IPS-18a (cell line): ENCODE measurements around the gene ANKRD35.
"Not testable (repeated sequence)": the region's sequence is repeated elsewhere in the genome, so short reads cannot be mapped to it uniquely, and the experiment has no call there.

Experiments
- H3K27ac ChIP-seq: one replicate; pipeline ENCODE4 v1.5.1; 2013; ENCODE audit warnings: low read length
- H3K27me3 ChIP-seq: one replicate; pipeline ENCODE4 v1.6.1; 2013; ENCODE audit warnings: mild to moderate bottlenecking, low read length; ENCODE audit not compliant: control insufficient read depth, insufficient read depth
- H3K36me3 ChIP-seq: one replicate; pipeline ENCODE4 v1.6.1; 2013; ENCODE audit warnings: low read depth, low read length; ENCODE audit not compliant: control insufficient read depth
- H3K4me1 ChIP-seq: one replicate; pipeline ENCODE4 v1.6.1; 2013; ENCODE audit warnings: low read depth, low read length; ENCODE audit not compliant: control insufficient read depth
- H3K4me3 ChIP-seq: one replicate; pipeline ENCODE4 v1.5.1; 2013; ENCODE audit warnings: low read length
- H3K9ac ChIP-seq: one replicate; pipeline ENCODE4 v1.6.1; 2013; ENCODE audit warnings: mild to moderate bottlenecking, low read length, moderate library complexity
- H3K9me3 ChIP-seq: one replicate; pipeline ENCODE4 v1.6.1; 2013; ENCODE audit warnings: low read depth, low read length; ENCODE audit not compliant: control insufficient read depth

ANKRD35 gene, protein sequence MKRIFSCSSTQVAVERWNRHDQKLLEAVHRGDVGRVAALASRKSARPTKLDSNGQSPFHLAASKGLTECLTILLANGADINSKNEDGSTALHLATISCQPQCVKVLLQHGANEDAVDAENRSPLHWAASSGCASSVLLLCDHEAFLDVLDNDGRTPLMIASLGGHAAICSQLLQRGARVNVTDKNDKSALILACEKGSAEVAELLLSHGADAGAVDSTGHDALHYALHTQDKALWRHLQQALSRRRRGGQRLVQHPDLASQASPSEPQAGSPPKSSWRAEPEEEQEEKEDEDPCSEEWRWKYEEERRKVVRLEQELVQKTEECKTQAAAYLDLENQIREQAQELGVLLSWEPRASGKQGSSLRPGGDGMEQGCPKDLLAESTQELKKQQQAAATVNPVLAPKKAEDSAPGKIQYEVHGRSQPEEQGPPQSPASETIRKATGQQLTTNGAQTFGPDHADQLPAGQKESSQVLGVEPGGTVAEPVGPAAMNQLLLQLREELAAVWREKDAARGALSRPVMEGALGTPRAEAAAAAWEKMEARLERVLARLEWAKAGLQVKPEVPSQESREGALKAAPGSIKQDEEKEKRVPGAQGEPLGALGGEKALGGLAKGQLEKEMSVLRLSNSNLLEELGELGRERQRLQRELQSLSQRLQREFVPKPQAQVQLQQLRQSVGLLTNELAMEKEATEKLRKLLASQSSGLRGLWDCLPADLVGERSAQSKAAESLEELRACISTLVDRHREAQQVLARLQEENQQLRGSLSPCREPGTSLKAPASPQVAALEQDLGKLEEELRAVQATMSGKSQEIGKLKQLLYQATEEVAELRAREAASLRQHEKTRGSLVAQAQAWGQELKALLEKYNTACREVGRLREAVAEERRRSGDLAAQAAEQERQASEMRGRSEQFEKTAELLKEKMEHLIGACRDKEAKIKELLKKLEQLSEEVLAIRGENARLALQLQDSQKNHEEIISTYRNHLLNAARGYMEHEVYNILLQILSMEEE

DNA sequence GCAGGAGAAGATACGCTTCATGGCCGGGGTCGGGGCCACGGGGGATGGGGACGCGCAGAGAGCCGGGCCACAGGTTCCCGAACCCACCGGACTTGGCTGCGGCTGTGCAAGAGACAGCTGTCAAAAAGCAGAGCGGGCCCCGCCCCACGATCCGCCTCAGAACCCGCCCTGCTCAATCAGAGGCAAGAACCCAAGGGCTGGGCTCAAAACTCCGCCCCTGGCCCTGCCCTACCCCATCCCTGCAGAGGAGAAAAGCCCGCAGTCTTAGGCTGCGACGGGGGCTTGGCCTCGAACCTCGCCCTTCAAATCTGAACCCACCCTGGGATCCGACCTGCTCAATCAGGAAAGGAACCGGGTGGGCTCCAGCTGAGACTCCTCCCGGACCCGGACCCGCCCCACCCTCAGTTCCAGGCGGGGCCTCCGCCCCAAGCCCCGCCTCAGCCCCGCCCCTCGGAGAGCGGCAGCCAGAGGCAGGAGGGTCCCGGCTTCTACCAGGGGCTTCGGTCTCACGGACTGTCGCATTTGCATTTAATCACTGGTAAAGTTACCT lies at the start of gene ANKRD35:
TSS of gene ANKRD35 (minus strand) at position 129 of the 550 bp plus-strand sequence. CDS start at position 21, 108 bp downstream.
- no peak within 1 kb of the TSS for H3K27ac ChIP-seq
- no peak within 1 kb of the TSS for H3K9ac ChIP-seq

DNA sequence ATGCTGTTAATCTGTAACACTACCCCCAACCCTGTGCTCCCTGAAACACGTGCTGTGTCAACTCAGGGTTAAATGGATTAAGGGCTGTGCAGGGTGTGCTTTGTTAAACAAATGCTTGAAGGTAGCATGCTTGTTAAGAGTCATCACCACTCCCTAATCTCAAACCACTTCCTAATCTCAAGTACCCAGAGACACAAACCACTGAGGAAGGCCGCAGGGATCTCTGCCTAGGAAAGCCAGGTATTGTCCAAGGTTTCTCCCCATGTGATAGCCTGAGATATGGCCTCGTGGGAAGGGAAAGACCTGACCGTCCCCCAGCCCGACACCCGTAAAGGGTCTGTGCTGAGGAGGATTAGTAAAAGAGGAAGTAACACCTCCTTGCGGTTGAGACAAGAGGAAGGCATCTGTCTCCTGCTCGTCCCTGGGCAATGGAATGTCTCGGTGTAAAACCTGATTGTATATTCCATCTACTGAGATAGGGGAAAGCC lies 46.9 kb upstream of the ANKRD35 start:
- H3K4me3 ChIP-seq, H3K27me3 ChIP-seq, H3K4me1 ChIP-seq, H3K9me3 ChIP-seq, H3K27ac ChIP-seq, H3K36me3 ChIP-seq: not testable (repeated sequence)
- H3K9ac ChIP-seq, result peak overlapping the region; percentile 18

More for the DNA sequence above, at the start of gene ANKRD35:
- H3K9me3 ChIP-seq, result no peaks in the 10 kb centered on the region
- no peaks in the 10 kb centered on the region for H3K36me3 ChIP-seq
- peaks cover 30% of the 10 kb centered on the region for H3K27me3 ChIP-seq
- peak within 1 kb of the TSS; percentile 79 for H3K4me3 ChIP-seq
- peaks cover 7% of the 10 kb centered on the region for H3K4me1 ChIP-seq

DNA sequence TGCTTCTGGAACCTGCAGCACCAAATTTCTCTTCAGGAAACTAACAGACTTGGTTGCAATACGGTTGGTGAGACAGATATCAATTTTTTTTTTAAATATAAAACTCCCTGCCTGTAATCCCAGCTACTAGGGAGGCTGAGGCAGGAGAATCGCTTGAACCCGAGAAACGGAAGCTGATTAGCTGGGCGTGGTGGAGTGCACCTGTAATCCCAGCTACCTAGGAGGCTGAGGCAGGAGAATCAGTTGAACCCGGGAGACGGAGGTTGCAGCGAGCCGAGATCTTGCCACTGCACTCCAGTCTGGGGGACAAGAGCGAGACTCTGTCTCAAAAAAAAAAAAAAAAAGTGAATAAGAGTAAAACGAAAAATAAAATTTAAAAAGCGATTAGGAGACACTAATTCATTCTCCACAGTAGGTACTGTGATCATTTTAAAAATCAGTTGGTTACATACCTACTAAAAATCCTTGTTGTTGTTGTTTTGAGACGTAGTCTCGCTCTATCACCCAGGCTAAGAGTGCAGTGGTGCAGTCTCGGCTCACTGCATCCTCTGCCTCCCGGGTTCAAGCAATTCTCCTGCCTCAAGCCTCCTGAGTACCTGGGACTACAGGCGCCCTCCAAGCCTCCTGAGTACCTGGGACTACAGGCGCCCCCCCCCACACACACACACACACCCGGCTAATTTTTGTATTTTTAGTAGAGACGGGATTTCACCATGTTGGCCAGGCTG lies 42.4 kb upstream of the ANKRD35 start:
- Histone ChIP-seq H3K36me3 (peaks cover 20% of the 10 kb centered on the region), H3K27ac (peak overlapping the region; percentile 99), H3K27me3 (no peaks in the 10 kb centered on the region), H3K9ac (peak overlapping the region; percentile 99), H3K4me3 (peak overlapping the region; percentile 94), H3K9me3 (no peaks in the 10 kb centered on the region), H3K4me1 (no peaks in the 10 kb centered on the region)

DNA sequence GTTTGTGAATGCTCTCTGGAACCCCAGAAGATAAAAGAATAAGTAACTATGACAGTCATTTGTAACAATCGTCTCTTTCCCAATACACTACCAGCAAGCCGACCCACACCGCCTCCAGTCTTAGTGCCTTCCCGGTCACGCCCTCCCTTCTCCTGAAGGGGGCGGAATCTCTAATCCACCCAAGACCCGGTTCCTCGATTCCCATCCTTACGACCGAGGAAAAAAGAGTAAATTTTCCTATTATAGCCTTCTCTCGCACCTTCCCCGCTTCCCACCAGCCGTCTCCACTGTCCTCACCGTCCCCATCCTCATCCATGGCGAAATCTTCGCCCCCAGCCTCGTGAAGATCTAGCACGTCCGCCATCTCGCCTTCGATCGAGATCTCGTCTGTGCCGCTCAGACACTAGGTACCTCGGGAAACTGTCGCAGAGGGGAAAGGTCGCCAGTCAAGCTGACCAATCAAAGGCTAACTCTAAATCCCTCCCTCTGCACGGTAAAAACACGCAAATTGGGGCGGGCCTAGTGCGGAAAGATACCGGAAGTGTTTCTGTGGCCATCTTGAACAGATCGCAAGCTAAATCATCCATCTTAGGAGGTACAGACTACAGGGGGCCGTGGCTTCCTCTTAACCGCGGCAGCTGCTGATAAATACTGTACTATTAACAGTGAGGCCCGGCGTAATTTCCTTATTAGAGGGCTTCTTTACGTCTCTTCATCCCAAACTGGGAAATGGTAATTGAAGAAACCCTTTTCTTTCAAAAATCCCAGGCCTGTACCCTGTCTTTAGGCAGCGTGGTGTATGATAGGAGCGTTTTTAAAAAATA lies 41.6 kb upstream of the ANKRD35 start, which contains the start of gene RBM8A:
TSS of gene RBM8A (minus strand) at position 422 of the 824 bp plus-strand sequence. CDS start at position 364, 58 bp downstream.
- Histone ChIP-seq H3K4me1 (no peaks in the 10 kb centered on the region), H3K27me3 (no peaks in the 10 kb centered on the region), H3K9ac (peak within 1 kb of the TSS; percentile 99), H3K36me3 (peaks cover 21% of the 10 kb centered on the region), H3K27ac (peak within 1 kb of the TSS; percentile 99), H3K9me3 (no peaks in the 10 kb centered on the region), H3K4me3 (peak within 1 kb of the TSS; percentile 94)

DNA sequence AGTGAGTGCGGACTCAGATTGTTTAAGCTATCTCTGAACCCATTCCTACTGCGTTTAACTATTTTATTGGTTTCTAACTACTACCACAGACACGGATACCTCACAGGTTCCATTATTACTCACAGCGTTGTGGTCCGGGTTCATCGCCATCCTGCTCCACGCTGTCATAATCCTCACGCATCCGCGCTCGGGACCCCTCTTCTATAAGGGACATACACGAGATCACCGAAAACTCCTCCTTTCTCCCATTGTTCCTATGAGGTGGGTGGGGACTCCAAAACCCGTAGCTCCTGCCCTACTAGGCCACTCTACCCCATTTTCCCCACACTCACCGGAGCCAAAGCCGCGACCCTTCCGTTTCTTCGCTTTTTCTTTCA lies 41.0 kb upstream of the ANKRD35 start:
- peaks cover 21% of the 10 kb centered on the region for H3K36me3 ChIP-seq

DNA sequence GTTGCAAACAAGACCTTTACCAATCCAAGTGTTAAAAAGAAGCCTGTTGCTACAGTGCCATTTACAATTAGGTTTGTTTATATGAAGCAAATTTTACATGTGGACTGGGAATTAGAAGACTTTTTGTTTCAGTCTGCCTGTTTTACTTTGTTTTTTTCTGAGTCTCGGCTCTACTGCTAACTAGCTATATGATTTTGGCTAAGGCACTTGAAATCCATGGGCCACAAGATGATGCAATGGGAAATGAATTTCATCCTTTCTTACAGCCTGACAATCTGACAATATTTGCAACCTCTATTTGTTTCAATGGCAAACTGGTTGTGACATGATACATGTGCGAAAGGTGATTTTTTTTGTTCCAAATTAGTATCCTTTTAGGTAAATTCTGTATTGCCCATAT lies 36.6 kb upstream of the ANKRD35 start:
- H3K9me3 ChIP-seq, result no peaks in the 10 kb centered on the region
- H3K36me3 ChIP-seq, result peaks cover 21% of the 10 kb centered on the region
- no peak overlapping the region for H3K4me3 ChIP-seq
- no peak overlapping the region for H3K9ac ChIP-seq
- peaks cover 4% of the 10 kb centered on the region for H3K4me1 ChIP-seq
- no peaks in the 10 kb centered on the region for H3K27me3 ChIP-seq
- H3K27ac ChIP-seq, result no peak overlapping the region

More for the DNA sequence above, 41.0 kb upstream of the ANKRD35 start:
- Histone ChIP-seq H3K9ac (peak overlapping the region; percentile 99), H3K9me3 (no peaks in the 10 kb centered on the region), H3K4me3 (peak overlapping the region; percentile 94), H3K27me3 (no peaks in the 10 kb centered on the region), H3K27ac (peak overlapping the region; percentile 99), H3K4me1 (no peaks in the 10 kb centered on the region)

DNA sequence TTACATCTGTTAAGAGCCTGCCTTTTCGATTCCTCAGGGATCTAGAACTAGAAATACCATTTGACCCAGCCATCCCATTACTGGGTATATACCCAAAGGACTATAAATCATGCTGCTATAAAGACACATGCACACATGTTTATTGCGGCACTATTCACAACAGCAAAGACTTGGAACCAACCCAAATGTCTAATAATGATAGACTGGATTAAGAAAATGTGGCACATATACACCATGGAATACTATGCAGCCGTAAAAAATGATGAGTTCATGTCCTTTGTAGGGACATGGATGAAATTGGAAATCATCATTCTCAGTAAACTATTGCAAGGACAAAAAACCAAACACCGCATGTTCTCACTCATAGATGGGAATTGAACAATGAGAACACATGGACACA lies 34.6 kb upstream of the ANKRD35 start:
- not testable (repeated sequence) for H3K9ac ChIP-seq, H3K27me3 ChIP-seq, H3K4me1 ChIP-seq, H3K27ac ChIP-seq, H3K4me3 ChIP-seq, H3K9me3 ChIP-seq
- H3K36me3 ChIP-seq, result peaks cover 13% of the 10 kb centered on the region

DNA sequence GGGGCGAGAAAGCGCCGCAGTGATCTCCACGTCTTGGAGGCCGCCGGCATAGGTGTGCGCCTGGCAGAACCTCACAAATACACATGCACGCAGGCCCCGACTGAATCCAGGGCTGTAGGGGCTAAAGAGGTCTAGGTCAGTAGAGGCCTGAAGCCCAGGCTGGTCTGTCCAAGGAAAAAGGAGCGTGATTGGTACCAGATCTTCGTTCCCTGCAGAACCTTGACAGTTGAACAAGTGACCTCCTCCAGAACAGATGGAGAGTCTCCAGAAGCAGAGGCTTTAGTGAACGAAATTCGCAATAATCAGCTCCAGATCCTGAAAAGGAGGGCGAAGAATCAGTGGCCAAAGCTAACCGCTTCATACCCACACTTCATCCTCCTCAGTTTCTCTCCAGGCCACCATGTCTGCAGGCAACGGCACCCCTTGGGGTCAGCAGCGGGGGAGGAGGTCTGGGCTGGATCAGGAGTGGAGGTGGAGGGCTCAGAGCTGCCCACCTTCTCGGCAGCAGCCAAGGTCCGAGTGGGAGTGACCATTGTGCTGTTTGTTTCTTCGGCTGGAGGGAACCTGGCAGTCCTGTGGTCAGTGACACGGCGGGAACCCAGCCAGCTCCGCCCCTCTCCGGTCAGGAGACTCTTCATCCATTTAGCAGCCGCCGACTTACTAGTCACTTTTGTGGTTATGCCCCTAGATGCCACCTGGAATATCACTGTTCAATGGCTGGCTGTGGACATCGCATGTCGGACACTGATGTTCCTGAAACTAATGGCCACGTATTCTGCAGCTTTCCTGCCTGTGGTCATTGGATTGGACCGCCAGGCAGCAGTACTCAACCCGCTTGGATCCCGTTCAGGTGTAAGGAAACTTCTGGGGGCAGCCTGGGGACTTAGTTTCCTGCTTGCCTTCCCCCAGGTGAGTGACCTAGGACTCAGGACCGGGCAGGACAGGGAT lies 33.6 kb upstream of the ANKRD35 start:
- peaks cover 11% of the 10 kb centered on the region for H3K36me3 ChIP-seq
- H3K9me3 ChIP-seq, result no peaks in the 10 kb centered on the region
- H3K27ac ChIP-seq, result no peak overlapping the region
- H3K27me3 ChIP-seq, result no peaks in the 10 kb centered on the region
- H3K4me3 ChIP-seq, result peak overlapping the region; percentile 81
- peaks cover 4% of the 10 kb centered on the region for H3K4me1 ChIP-seq
- H3K9ac ChIP-seq, result peak overlapping the region; percentile 39

DNA sequence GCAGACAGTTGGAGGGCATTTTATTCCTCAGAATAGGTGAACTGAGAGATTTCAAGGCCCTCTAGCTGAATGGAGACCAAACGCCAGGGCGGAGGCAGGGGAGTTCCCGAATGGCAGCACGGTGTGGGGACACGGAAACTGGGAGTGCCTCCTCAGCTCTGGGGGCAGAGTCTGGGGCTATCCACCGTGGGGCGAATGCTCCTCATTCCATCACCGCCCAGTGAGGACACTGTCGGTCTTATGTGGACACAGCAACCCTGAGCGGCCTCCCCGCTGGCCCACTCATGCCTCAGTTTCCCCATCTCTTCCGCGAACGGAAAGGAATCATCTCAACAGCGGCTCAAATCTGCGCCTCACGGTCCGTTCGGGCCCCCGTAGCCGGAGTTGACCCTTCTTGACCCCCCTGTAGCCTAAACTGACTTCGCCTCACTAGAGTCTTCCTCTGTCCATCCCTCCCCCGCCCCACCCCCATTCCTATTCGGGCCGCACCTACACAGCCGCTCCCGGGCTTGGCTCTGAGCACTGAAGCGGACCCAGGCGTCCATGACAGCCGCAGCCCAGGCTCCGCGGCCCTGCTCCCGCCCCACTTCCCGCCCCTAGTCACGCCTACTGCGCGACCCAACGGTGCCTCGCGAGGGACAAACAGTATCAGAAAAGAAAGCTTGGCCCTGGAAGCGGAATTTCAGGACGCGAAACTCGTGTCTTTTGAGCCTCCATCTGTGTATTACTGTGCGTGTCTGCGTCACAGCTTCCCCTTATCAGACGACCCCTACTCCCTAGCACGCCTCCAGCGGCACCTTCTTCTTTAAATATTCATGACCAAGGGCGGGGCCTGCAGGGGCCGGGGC lies 32.7 kb upstream of the ANKRD35 start, which contains the start of gene PEX11B:
TSS of gene PEX11B (minus strand) at position 574 of the 848 bp plus-strand sequence. CDS start at position 545, 29 bp downstream.
- peak within 1 kb of the TSS; percentile 45 for H3K27ac ChIP-seq
- peaks cover 4% of the 10 kb centered on the region for H3K4me1 ChIP-seq
- H3K36me3 ChIP-seq, result peaks cover 4% of the 10 kb centered on the region
- H3K9me3 ChIP-seq, result no peaks in the 10 kb centered on the region
- H3K9ac ChIP-seq, result peak within 1 kb of the TSS; percentile 39
- peak within 1 kb of the TSS; percentile 81 for H3K4me3 ChIP-seq
- no peaks in the 10 kb centered on the region for H3K27me3 ChIP-seq
